Measurements from ENCODE around the gene HOXB6. TPM values are rescaled to one million over a fixed set of nuclear protein-coding genes. Genes with fewer than 3 reads are reported as not detected.

HOXB6 gene
- total RNA-seq, 4 donors from 2014 or later = 0.66 to 5.1 (median 2.9) TPM

DNA sequence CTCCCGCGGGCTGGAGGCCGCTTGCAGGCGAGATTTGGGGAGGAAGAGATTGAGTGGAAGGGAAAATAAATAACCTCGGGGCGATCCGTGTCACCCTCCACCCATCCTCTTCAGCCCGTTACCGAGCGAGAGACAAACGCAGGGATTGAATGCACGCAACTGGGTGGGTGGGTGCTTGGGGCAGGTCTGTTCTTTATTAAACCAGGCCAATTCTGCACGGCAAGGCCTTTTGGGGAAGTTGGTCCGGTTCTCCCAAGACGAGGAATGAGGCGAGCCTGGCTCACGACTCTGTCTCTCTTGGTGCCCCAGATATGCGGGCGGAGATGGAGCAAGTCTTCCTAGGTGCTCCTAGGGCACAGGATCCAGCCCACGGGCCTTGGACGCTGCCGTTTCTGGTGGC is 6.4 kb upstream of the HOXB6 start:
- peaks cover 0 to 62% (median 18%) of the 10 kb centered on the region in 4 donors for H3K4me1 ChIP-seq
- DNase-seq (ENCODE audit: low spot score in 2 of 2) = no peak
- peaks cover 5 to 98% of the 10 kb centered on the region in 2 donors for H3K27me3 ChIP-seq
- TF ChIP-seq POLR2A (IDR thresholded peaks at IDR 0.05) (no peak), EP300 (IDR thresholded peaks at IDR 0.05) (no peak)
- TF ChIP-seq, protein P1, sequence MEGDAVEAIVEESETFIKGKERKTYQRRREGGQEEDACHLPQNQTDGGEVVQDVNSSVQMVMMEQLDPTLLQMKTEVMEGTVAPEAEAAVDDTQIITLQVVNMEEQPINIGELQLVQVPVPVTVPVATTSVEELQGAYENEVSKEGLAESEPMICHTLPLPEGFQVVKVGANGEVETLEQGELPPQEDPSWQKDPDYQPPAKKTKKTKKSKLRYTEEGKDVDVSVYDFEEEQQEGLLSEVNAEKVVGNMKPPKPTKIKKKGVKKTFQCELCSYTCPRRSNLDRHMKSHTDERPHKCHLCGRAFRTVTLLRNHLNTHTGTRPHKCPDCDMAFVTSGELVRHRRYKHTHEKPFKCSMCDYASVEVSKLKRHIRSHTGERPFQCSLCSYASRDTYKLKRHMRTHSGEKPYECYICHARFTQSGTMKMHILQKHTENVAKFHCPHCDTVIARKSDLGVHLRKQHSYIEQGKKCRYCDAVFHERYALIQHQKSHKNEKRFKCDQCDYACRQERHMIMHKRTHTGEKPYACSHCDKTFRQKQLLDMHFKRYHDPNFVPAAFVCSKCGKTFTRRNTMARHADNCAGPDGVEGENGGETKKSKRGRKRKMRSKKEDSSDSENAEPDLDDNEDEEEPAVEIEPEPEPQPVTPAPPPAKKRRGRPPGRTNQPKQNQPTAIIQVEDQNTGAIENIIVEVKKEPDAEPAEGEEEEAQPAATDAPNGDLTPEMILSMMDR (IDR thresholded peaks at IDR 0.05) = no peak
- H3K9me3 ChIP-seq = no peaks in the 10 kb centered on the region
- H3K27ac ChIP-seq = peak overlapping the region in 3 of 4 donors; percentile 73 to 86 (median 79)
- peak overlapping the region; percentile 36 to 71 (median 55) for H3K4me3 ChIP-seq
- H3K36me3 ChIP-seq = no peaks in the 10 kb centered on the region
- WGBS, 2 donors = 3 to 4% methylated on average over 22 of the region's 22 CpGs

- H3K4me3 ChIP-seq = peak within 1 kb of the TSS; percentile 36 to 71 (median 55)
- WGBS, 2 donors = 1 to 2% methylated on average over 60 to 74 of the region's 79 CpGs
- DNase-seq (ENCODE audit: low spot score in 2 of 2) = peak; percentile 47 to 64
- peaks cover 0 to 62% (median 18%) of the 10 kb centered on the region in 4 donors for H3K4me1 ChIP-seq
- TF ChIP-seq, protein P1 (IDR thresholded peaks at IDR 0.05) = no peak
- TF ChIP-seq POLR2A (IDR thresholded peaks at IDR 0.05) (no peak), EP300 (IDR thresholded peaks at IDR 0.05) (peak in 1 of 2 donors; percentile 16)
- no peaks in the 10 kb centered on the region for H3K36me3 ChIP-seq
- H3K27me3 ChIP-seq = peaks cover 5 to 98% of the 10 kb centered on the region in 2 donors
- peak within 1 kb of the TSS in 3 of 4 donors; percentile 73 to 86 (median 79) for H3K27ac ChIP-seq
- no peaks in the 10 kb centered on the region for H3K9me3 ChIP-seq
These were observed 5.8 kb upstream of the HOXB6 start, which contains the start of gene HOXB7 for GRCh38 chr17:48610282-48611211. Gene HOXB7 (minus strand): TSS chr17:48611017. CDS start chr17:48610918, 99 bp downstream.

DNA sequence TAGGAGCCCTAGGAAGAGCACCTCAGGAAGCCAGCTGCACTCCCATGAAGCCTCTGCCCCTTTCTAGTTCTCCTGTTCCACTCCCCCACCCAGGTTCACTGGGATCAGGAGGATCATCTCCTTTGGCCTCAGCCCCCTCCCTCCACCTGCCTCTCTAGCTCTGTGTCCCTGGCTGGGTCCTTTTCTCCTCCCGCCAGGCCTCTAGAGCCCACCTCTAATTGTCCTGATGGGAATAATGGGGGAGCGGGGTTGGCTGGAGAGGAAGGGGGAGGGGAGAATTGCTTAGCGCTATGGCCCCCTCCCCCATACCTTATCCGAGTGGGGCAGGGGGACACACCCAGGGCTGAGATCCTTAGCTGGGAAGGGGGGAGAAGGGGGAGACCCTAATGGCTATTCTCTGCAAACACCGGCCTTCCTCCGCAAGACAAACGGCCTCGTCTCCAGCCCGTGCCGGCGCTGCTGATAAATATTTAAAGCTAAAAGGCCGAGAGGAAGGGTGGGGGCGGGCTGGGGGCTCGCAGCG is 5.0 kb upstream of the HOXB6 start:
- Histone ChIP-seq H3K4me3 (peak overlapping the region; percentile 36 to 71 (median 55)), H3K27me3 (peaks cover 5 to 98% of the 10 kb centered on the region in 2 donors), H3K9me3 (no peaks in the 10 kb centered on the region), H3K36me3 (no peaks in the 10 kb centered on the region), H3K27ac (peak overlapping the region in 3 of 4 donors; percentile 73 to 86 (median 79)), H3K4me1 (peaks cover 0 to 56% (median 18%) of the 10 kb centered on the region in 4 donors)
- TF ChIP-seq EP300 (IDR thresholded peaks at IDR 0.05) = no peak
- TF ChIP-seq POLR2A (IDR thresholded peaks at IDR 0.05) = no peak
- TF ChIP-seq, protein P1 (IDR thresholded peaks at IDR 0.05) = no peak
- DNase-seq (ENCODE audit: low spot score in 2 of 2) = no peak
- WGBS, 2 donors = 6 to 9% methylated on average over 15 of the region's 15 CpGs

GRCh38 chr17:48609033-48609432 is 4.2 kb upstream of the HOXB6 start:
- H3K27me3 ChIP-seq = peaks cover 5 to 98% of the 10 kb centered on the region in 2 donors
- H3K36me3 ChIP-seq = no peaks in the 10 kb centered on the region
- DNase-seq (ENCODE audit: low spot score in 2 of 2) = no peak
- H3K27ac ChIP-seq = no peak overlapping the region
- TF ChIP-seq, protein P1 (IDR thresholded peaks at IDR 0.05) = no peak
- no peak for TF ChIP-seq POLR2A (IDR thresholded peaks at IDR 0.05)
- no peak for TF ChIP-seq EP300 (IDR thresholded peaks at IDR 0.05)
- H3K9me3 ChIP-seq = no peaks in the 10 kb centered on the region
- H3K4me1 ChIP-seq = peaks cover 0 to 48% (median 16%) of the 10 kb centered on the region in 4 donors
- H3K4me3 ChIP-seq = no peak overlapping the region

GRCh38 chr17:48608494-48608834 is 3.7 kb upstream of the HOXB6 start:
- Histone ChIP-seq H3K36me3 (no peaks in the 10 kb centered on the region), H3K27me3 (peaks cover 5 to 98% of the 10 kb centered on the region in 2 donors), H3K4me1 (peaks cover 0 to 43% (median 14%) of the 10 kb centered on the region in 4 donors), H3K9me3 (peaks cover 0 to 6% (median 0%) of the 10 kb centered on the region in 4 donors), H3K4me3 (no peak overlapping the region), H3K27ac (no peak overlapping the region)
- DNase-seq (ENCODE audit: low spot score in 2 of 2) = no peak
- TF ChIP-seq EP300 (IDR thresholded peaks at IDR 0.05) (no peak), POLR2A (IDR thresholded peaks at IDR 0.05) (no peak)
- TF ChIP-seq, protein P1 (IDR thresholded peaks at IDR 0.05) = no peak
- 82 to 92% methylated on average over 1 of the region's 1 CpG for WGBS, 2 donors
